GM21526 (cell line): ENCODE data around the gene COX20.
A peak's percentile ranks its signal among the peaks of the same experiment; 100 is the strongest.
"Not testable (repeated sequence)": the region's sequence is repeated elsewhere in the genome, so short reads cannot be mapped to it uniquely, and the experiment has no call there.

Experiments
- ATAC-seq: cut with Tn5 transposase; IDR thresholded peaks from one replicate; pipeline ENCODE4 v1.9.1; 2021; ENCODE audit warnings: moderate library complexity; ENCODE audit not compliant: unreplicated experiment, low FRiP score

COX20 gene, protein sequence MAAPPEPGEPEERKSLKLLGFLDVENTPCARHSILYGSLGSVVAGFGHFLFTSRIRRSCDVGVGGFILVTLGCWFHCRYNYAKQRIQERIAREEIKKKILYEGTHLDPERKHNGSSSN

DNA sequence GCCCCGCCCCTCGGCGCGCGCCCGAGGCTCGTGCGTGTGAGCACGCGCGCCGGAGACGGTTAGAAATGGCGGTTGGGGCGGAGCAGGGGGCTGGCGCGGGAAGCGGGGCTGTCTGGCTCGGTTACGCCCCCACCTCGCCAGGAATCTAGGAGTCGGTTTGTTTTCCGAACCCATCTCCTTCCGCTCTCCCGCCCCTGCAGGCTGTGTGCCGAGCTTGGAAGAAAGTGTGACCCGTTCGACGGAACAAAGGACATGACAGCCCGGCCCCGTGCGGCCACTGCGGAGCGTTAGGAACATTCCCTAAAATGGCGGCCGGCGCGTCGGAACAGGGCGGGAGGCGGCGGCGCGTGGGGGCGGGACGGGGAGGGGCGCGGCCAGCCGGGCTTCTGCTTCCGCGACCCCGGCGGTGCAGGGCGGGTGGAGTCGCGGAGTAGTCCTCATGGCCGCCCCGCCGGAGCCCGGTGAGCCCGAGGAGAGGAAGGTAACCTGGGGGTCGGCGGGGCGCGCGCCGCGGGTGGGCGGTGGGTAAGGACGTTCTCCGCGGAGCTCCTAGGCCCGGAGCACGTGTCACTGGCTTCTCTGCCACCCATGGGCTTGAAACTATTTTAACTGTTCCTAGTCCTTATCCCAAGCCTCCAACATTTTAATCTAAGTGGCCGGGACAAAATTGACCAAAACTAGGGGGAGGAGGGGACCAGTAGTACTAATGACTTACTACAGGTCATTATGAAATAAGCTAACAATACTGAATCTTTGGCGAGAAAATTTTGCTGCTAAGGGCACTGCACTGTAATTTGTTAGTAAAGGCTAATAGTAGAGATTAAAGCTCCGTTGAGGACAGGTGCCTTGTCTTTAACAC, at the start of gene COX20:
TSS of gene COX20 (plus strand) at position 383 of the 859 bp plus-strand sequence. CDS start at position 440, 57 bp downstream.
- peak; percentile 52 for ATAC-seq

DNA sequence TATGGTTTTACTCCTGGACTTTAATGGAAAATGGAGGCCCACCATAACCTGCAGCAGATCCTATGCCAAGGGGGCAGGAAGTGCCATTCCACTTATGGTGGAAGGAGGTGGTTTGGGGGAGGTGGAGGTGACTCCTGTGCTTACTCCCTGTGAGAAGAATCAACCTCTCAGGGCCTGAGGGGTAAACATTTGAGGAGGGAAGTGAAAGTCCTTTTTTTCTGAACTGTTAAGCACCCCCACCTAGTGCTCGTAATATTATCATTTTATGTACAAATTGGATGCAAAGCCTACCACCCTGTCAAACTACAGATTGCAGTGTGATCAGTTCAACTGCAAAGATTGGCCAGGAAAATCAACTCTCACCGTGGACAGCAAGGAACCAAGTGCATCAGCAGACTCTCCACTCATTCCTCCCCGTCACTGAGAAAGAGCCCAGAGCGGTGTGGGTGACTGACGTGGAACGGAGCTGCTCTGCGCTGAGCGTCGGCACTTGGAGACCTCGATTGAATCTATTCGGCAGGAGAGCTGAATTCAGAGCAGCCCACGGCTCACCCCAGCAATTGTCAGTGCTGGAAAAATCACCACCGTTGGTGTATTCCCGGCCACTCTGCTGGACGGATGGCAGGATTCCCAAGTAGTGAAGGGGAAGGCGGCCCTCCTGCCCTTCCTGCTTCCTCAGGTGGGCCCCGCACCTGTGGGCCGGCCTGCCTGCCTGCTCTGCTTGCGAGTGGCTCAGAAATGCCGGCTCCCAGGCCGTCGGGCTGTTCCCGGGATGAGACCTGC, 46.8 kb upstream of the COX20 start:
- ATAC-seq: no peak

DNA sequence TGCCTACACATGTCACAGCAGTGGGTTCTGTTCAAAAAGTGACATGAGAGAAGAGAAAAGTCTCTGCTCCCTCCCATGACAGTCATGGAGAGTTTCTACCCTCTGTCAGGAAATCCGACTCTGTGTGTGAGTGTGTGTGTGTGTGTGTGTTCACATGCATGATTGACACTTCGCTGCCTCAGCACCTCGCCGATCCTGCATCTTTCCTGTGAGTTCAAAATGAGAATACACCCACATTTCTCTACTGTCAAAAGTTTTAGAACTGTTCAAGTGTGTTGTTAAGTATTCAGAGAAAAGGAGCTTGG, 46.2 kb upstream of the COX20 start:
- no peak for ATAC-seq

DNA sequence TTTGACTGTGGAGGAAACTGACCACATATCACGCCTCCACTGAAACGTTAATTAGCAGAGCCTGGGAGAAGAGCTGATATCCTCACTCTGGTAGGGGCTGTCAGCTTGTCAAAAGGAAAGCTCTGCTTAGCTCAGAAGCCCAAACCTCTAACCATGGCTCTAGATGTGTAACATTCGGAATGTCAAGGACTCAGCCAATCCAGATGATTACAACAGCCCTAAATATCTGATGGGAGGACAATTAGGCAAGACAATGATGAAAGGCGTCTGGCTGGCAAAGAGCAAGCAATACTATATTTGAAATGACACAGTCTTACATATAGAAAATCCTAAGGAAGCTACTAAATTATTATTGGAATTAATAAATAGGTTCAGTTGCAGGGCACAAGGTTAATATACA, 45.7 kb upstream of the COX20 start:
- ATAC-seq: no peak

DNA sequence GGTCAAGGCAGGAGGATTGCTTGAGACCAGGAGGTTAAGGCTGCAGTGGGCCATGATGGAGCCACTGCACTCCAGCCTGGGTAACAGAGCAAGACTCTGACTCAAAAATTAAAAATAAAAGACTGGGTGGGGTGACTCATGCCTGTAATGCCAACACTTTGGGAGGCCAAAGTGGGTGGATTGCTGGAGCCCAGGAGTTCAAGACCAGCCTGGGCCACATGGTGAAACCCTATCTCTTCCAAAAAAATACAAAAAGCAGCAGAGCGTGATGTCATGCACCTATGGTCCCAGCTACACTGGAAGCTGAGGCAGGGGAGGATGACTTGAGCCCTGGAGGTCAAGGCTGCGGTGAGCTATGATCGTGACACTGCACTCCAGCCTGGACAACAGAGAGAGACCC, 44.4 kb upstream of the COX20 start:
- no peak for ATAC-seq

DNA sequence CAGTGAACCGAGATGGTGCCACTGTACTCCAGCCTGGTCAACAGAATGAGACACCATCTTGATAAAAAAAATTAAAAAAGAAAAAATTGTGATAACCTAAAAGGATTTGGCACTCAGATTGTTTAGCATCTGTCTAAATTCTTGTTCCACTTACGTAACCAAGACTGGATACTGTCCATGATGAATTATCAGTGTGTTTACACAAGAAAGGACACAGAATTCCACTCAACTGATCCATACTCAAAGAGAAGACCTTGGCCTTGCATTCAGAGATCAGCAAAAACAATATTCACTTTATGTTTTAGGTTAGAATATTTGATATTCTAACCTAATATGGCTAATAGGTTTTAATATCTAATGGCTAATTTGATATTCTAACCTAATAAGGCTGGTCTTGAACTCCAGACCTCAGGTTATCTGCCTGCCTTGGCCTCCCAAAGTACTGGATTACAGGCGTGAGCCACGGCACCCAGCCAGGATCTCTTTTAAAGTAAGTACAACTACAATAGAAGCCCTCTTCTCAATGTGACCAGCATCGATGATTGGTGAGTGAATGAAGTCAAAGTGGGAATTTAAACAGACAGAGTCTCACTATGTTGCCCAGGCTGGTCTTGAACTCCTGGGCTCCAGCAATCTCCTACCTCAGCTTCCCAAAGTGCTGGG, 43.1 kb upstream of the COX20 start:
- ATAC-seq: no peak

DNA sequence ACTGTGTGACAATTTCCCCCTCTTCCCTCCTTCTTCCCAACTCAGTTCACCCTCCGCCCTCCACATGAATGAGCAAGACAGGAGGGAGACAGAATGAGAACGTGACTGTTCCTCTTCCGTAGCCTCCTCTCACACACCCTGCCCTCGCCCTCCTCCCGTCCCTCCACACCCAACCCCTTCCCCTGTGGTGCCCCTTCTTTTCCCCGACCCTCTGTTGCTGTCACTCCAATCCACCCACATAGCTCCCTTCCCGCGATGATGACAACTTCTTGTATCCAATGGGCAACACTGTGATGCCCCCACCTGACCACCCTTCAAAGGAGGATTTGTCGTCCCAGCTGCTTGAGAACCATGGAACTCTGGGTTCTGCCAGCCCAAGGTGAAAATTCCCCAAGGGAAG, 41.4 kb upstream of the COX20 start:
- no peak for ATAC-seq

DNA sequence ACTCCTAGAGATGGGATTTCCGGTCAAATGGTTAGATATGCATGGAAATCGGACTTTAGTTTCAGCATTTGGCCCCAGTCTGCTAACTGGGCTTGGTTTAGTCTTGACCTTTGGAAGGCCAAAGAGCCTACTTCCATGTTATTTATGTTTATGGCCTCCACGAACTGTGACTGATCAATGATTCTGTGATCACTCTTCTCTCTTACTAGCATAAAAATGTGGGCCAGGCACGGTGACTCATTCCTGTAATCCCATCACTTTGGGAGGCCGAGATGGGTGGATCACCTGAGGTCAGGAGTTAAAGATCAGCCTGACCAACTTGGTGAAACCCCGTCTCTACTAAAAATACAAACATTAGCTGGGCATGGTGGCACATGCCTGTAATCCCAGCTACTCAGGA, 40.9 kb upstream of the COX20 start:
- not testable (repeated sequence) for ATAC-seq

DNA sequence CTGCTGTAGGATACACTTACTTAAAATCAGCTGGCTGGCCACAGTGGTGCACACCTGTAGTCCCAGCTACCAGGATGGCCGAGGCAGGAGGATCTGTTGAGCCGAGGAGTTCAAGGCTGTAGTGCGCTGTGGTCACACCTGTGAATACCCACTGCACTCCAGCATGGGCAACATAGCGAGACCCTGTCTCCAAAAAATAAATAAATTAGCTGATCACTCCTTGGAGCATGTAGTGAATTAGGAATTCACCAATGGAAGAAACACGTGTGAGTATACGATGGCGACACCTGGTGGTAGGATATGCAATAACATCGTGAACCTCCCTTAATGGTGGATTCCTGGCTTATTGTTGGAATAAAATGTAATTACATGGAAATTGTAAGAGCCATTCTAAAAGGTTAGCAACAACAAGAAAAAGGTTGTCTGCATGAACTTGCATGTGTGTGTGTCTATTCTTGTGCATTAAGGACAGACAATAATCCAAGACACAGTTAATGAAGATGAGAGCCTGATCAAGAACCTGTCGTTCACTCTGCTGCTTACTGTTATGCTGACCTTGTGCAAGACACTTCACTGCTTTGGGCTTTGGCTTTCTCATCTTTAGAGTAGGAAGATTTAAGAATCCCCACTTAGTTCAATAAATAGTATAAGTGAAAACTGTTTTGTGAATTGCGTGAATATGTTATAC, 38.6 kb upstream of the COX20 start:
- ATAC-seq: no peak

DNA sequence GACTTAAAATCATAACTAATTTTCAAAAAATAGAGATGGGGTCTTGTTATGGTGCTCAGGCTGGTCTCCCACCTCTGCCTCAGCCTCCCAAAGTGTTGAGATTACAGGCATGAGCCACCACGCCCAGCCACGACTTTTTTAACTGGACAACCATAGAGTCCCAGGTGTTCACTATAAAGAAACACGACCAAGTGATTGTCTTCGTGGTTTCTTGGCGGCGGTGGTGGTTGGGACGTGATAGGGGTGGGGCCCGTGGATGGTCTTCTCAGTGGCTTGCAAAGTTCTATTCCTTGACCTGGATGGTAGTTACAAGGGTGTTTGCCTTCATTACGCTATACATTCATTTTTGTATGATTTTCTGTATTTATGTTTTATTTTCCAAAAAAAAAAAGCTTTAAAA, 34.6 kb upstream of the COX20 start:
- ATAC-seq: no peak

DNA sequence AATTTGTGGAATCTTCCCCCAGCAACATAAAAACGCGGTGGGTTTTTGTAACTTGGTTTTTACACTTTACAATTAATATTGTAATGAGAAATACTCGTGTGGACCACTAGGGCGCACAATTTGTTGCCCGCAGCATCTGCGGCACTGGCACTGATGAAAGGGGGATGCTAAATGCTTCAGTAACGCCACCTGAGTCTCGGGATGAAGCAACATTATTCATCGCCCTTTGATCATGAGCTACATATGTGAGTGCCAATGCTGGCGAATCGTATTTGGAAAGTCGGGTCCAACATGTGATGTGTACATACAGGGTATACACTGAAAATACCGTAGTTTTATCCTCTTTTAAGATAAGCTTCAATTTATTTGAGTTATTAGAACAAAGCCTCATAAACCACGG, 34.2 kb upstream of the COX20 start:
- no peak for ATAC-seq

DNA sequence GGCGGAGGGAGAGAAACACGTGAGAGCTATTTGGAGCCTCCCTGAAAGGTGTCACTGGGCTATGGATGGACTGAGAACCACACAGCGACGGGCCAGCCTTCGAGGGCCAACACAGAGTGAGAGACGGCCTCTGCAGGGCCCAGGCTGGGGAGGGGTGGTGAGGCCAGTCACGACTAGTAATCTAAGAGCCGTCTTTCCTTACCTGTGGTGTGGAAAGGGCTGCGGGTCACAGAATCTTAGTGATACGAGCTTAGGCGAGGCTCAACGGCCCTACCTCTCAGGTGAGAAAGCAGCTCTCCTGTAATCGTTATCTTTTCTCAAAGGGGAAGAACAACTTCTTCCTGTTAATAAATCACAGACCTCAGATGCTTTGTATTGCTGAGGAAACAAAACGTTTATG, 33.4 kb upstream of the COX20 start:
- ATAC-seq: no peak

DNA sequence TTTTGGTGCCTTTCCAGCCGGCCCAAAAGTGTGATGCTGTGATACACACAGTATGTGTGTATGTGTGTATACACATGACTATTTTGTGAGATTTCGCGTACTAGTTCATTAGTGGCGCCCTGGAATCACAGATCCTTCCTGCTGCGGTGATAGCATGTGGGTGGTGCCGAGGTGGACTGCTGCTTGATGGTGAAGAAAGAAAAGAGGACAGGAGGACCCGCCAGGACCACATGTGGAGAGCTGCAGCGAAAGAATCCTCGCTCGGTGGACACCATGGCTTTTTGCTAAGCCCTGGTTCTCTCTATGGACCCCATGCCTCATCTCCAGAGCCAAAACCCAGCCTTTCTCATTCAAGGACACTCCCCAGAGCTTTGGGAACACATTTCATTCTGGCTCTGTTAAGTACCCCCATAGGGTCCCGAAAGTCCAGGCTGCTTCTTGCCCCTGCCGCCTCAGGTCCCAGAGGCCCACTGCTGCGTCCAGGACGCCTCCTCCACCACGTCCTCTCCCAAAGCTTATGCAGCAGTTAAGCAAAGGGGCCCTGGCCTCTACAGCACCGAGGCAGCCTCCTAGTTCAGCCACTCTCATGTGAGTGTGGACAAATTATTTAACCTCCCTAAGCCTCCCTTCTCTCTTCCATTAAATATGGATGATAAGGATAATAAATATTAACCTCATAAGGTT, 32.8 kb upstream of the COX20 start:
- no peak for ATAC-seq

DNA sequence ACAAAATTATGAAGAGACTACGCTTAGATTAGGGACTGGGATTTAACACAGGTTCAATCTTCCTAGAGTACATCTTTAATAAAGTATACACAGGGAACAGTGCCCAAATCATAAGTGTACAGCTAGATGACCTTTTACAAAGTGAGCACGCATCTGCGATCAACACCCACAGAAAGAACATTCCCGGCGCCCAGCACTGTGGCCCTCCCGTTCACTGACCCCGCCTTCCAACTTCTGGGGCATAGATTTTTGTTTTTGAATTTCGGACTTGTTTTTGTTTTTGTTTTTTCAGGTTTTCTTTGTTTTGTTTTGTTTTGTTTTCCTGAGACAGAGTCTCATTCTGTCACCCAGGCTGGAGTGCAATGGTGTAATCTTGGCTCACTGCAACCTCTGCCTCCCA, 30.6 kb upstream of the COX20 start:
- ATAC-seq: no peak

DNA sequence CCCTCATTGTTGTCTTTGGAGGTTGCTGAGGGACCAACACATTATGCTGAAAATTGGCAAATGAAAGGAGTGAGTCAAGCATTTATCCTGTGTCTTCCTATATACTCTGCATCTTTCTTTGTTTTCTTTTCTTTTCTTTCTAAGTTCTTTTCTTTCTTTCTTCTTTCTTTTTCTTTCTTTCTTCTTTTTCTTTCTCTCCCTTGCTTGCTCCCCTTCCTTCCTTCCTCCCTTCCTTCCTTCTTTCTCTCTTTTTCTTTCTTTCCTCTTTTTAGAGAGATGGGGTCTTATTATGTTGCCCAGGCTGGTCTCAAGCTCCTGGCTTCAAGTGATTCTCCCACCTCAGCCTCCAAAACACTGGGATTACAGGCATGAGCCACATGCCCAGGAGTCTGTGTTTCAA, 28.3 kb upstream of the COX20 start:
- no peak for ATAC-seq

DNA sequence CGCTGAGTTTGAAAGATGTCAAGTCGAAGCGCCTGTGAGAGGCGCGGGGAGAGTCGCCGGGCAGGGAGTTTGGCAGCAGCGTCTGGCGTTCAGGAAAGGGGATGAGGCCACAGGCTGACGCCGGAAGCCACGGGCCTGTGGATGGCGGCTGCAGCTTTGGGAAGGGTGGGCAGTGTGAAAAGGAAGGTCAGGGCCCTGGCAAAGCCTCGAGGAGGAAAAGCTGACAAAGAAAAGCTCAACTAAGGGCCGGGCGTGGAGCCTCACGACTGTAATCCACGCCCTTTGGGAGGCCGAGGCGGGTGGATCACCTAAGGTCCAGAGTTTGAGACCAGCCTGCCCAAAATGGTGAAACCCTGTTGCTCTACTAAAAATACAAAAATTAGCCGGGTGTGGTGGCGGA, 25.2 kb upstream of the COX20 start:
- no peak for ATAC-seq

DNA sequence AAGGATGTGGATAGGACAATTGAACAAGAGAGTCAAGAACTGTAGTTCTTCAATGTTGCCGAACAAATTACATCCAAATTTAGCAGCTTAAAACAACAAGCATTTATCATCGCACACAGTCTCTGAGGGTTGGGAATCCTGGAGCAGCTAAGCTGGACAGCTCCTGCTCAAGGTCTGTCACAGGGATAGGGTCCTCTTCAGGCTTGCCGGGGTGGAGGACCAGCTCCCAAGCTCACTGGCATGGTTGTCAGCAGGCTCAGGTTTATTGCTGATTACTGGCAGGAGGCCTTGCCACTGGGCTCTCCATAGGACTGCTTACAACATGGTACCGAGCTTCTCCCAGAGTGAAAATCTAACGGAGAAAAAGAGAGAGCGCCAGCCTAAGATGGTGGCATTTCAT, 22.1 kb upstream of the COX20 start:
- ATAC-seq: no peak

DNA sequence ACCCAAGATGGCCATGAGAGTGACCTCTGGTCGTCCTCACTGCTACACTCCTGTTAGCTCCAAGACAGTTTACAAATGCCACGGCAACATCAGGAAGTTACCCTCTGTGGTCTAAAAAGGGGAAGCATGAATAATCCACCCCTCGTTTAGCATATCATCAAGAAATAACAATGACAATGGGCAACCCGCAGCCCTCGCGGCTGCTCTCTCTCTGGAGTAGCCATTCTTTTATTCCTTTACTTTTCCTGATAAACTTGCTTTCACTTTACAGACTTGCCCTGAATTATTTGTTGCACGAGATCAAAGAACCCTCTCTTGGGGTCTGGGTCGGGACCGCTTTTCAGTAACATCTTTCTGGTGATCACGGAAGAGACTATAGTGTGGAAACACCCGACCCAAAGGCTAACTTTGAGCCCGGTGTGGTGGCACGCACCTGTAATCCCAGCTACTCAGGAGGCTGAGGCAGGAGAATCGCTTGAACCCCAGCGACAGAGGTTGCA, 19.8 kb upstream of the COX20 start:
- ATAC-seq: no peak

DNA sequence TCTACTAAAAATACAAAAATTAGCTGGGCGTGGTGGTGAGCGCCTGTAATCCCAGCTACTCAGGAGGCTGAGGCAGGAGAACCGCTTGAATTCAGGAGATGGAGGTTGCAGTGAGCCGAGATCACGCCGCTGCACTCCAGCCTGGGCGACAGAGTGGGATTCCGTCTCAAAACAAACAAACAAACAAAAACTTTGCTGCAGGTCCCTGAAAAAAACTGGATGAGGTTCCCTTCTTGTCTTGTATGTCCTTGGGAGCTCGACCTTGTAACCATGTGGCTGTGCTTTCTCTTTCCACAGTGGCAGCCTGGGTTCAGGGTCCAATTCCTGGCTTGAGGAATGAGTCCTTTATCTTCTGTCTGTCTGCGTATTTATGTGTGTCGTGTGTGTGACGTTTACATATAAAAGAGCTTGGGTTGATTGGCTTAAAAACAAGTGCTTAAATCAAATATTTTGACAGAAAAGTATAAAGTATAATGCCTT, 18.0 kb upstream of the COX20 start:
- no peak for ATAC-seq

DNA sequence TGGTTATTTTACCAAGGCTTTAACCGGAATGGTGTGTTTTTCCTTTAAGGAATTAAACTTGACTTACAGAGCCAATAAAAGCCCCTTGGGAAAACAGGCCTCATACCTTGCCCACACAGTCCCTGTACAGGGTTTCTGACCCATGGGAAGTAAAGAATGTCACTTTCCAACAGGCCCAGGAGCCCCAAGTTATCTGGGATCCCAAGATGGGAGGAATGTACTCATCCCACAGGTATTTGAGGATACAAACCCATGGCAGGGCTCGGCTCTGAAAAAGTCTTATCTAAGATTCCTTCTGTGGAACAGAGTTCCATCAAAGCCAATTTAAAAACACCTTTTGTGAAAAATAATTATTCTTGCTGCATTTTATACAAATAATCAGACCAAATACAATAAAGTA, 15.3 kb upstream of the COX20 start:
- no peak for ATAC-seq
